ENCODE results near the gene TRPM2.

Gene TRPM2

DNA sequence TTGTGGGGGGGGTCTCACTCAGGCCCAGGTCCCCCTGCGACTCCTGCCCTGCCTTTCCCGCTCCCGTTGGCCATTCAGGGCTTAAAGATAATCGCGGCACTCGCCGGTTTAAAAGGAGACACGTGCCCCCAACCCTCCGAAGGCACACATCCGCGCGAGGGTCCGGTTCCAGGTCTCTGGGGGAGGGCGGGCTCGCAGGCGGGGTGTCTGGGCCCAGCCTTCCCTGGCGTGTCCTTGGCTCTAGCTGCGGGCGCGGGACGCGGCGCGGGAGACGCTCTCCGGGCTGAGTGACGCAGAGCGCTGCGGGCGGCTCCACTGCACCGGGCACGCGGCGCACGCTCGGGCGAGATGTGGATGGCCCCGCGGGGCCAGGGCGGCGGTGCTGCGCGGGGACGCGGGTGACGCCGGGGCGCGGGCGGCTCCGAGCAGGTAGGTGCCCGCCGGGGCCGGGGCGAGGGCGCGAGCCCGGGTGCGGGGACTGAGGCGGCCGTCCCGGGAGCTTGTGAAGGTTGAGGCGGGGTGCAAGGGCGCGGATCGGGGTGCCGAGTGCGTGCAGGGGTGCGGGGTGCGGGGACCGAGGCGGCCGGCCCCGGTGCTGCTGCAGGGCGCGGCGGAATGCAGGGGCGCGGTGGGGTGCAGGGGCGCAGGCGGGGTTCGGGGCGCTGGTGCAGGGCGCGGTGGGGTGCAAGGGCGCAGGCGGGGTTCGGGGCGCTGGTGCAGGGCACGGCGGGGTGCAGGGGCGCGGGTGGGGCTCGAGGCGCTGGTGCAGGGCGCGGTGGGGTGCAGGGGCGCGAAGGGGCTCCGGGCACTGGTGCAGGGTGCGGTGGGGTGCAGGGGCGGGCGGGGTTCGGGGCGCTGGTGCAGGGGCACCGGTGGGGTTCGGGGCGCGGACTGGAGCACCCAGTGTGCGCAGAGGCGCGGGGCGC, 3.3 kb upstream of the TRPM2 start:
- TF ChIP-seq, protein P1, sequence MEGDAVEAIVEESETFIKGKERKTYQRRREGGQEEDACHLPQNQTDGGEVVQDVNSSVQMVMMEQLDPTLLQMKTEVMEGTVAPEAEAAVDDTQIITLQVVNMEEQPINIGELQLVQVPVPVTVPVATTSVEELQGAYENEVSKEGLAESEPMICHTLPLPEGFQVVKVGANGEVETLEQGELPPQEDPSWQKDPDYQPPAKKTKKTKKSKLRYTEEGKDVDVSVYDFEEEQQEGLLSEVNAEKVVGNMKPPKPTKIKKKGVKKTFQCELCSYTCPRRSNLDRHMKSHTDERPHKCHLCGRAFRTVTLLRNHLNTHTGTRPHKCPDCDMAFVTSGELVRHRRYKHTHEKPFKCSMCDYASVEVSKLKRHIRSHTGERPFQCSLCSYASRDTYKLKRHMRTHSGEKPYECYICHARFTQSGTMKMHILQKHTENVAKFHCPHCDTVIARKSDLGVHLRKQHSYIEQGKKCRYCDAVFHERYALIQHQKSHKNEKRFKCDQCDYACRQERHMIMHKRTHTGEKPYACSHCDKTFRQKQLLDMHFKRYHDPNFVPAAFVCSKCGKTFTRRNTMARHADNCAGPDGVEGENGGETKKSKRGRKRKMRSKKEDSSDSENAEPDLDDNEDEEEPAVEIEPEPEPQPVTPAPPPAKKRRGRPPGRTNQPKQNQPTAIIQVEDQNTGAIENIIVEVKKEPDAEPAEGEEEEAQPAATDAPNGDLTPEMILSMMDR (IDR thresholded peaks at IDR 0.05): no peak
- Histone ChIP-seq H3K27me3 (ENCODE audit: control insufficient read depth, insufficient read depth, low read length) (no peaks in the 10 kb centered on the region), H3K79me2 (no peaks in the 10 kb centered on the region)

DNA sequence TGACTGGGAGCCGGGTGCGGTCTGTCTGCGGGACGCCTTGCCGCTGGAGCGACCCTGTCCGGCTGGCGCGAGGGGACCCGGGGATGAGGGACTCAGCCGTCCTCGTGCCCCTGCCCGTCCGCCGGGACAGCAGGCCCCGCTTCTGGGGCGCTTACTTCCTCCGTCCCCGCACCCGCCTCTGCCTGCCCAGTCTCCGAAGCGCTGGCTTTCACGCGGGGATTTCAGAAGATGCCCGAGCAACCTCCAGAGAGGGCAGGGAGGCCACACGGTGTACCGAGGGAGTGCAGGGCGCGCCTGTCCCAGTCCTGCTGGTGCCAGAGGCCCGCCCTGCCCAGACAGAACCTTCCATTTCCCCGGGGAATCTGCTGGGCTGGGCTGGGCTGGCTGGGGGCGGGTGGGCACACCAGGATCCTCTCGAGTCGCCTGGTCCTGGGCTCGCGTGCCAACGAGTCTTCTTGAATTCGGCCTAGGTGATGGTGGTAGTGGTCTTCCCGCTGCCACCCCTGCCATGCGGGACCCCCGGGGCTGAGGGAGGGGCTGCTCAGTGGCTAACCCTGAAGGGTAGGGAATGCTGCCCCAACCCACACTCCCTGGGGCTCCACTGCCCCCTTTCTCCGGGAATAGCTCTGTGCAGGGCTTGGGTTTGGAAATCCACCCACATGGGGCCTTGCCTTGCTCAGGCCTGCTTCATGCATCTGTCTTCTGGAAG, 2.5 kb upstream of the TRPM2 start:
- no peak overlapping the region for H2AFZ ChIP-seq
- H3K4me1 ChIP-seq: no peaks in the 10 kb centered on the region
- no peaks in the 10 kb centered on the region for H3K36me3 ChIP-seq (ENCODE audit: control insufficient read depth, insufficient read depth, low read length)
- no peak overlapping the region for H3K9ac ChIP-seq
- TF ChIP-seq, protein P1 (IDR thresholded peaks at IDR 0.05): no peak
- H3K27ac ChIP-seq: no peak overlapping the region
- no peak overlapping the region for H3K4me2 ChIP-seq (ENCODE audit: low read length)
- no peaks in the 10 kb centered on the region for H3K27me3 ChIP-seq (ENCODE audit: control insufficient read depth, insufficient read depth, low read length)
- H3K9me3 ChIP-seq (ENCODE audit: control insufficient read depth, low read length): no peaks in the 10 kb centered on the region
- no peaks in the 10 kb centered on the region for H3K79me2 ChIP-seq
- no peak overlapping the region for H3K4me3 ChIP-seq (ENCODE audit: low read depth, low read length)

More for the DNA sequence above, 3.3 kb upstream of the TRPM2 start:
- Histone ChIP-seq H3K9me3 (ENCODE audit: control insufficient read depth, low read length) (no peaks in the 10 kb centered on the region), H3K36me3 (ENCODE audit: control insufficient read depth, insufficient read depth, low read length) (no peaks in the 10 kb centered on the region), H3K4me1 (no peaks in the 10 kb centered on the region), H2AFZ (no peak overlapping the region), H3K27ac (no peak overlapping the region), H3K9ac (no peak overlapping the region), H3K4me2 (ENCODE audit: low read length) (no peak overlapping the region), H3K4me3 (ENCODE audit: low read depth, low read length) (no peak overlapping the region)

DNA sequence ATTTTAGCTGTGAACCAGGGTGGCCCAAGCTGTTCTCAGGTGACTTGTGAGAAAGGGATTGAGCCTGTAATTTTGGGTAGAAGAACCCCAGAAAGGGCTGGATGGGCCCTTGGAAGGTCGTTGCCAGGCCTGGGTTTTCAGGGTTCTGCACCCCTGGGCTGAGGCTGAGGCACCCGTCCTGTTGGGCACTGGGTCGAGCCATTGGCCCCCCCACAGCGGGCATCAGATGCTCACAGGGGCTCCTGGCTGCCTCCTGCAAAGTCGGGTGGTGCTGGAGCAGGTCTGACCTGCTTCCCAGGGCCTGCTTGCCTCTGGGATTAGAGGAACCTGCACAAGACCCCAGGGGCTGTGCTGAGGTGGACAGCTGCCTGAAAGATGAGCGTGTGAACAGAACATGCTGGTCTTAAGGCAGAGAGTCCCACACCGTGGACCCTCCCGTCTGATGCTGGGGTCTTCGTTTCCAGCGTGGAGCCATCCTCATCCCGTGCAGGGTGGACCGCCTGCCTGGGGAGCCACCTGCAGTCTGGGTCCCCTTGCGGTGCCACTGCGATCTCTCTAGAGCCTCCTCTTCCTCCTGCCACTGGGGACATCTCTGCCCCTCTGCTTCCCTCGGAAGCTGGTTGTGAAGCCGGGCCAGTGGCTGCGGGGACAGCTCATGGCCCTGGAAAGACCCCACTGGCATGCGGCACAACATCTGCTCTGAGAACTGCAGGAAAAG, 1.7 kb upstream of the TRPM2 start:
- Histone ChIP-seq H3K4me2 (ENCODE audit: low read length) (no peak overlapping the region), H3K4me3 (ENCODE audit: low read depth, low read length) (no peak overlapping the region), H3K9me3 (ENCODE audit: control insufficient read depth, low read length) (no peaks in the 10 kb centered on the region), H3K4me1 (no peaks in the 10 kb centered on the region), H3K79me2 (no peaks in the 10 kb centered on the region), H2AFZ (no peak overlapping the region), H3K9ac (no peak overlapping the region), H3K27ac (no peak overlapping the region), H3K36me3 (ENCODE audit: control insufficient read depth, insufficient read depth, low read length) (no peaks in the 10 kb centered on the region), H3K27me3 (ENCODE audit: control insufficient read depth, insufficient read depth, low read length) (no peaks in the 10 kb centered on the region)
- TF ChIP-seq, protein P1 (IDR thresholded peaks at IDR 0.05): no peak

DNA sequence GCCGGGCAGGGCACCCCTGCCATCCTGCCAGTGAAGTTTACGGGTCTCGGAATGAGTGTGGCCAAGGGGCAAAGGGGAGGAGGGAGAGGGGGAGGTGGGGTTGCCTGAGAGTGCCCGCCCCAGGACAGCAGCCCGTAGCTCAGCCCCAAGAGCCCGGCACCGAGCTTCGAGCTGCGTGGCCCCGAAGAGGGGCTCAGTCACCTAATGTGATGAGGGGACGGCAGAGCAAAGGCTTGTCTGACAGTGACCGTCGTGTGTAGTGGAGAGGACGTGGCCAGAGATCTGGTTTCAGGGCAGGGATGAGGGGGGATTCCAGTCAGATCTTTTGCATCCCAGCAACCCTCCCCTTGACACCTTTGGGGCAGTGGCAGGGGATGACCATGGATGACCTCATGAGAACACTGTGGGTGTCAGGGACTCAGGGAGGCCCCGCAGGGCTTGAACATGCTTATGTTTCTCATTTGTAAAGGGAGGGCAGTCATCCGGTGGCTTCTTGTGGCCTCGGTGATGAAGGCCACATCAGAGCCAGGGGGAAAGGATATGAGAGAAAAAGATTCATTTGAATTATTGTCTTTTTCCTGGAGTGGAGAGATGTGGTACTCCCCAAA, 1.1 kb upstream of the TRPM2 start:
- H2AFZ ChIP-seq: no peak overlapping the region
- no peak overlapping the region for H3K27ac ChIP-seq
- H3K4me1 ChIP-seq: no peaks in the 10 kb centered on the region
- no peaks in the 10 kb centered on the region for H3K9me3 ChIP-seq (ENCODE audit: control insufficient read depth, low read length)
- H3K4me2 ChIP-seq (ENCODE audit: low read length): no peak overlapping the region
- no peaks in the 10 kb centered on the region for H3K79me2 ChIP-seq
- no peak overlapping the region for H3K9ac ChIP-seq
- TF ChIP-seq, protein P1 (IDR thresholded peaks at IDR 0.05): no peak
- no peaks in the 10 kb centered on the region for H3K27me3 ChIP-seq (ENCODE audit: control insufficient read depth, insufficient read depth, low read length)
- H3K4me3 ChIP-seq (ENCODE audit: low read depth, low read length): no peak overlapping the region
- no peaks in the 10 kb centered on the region for H3K36me3 ChIP-seq (ENCODE audit: control insufficient read depth, insufficient read depth, low read length)
